MM.1S (cell line): ENCODE data around the gene ENPEP.

ENCODE experiments used
- DNase-seq: peaks from one replicate; pipeline ENCODE4 v3.0.0-alpha.2; 2015
- H2AFZ ChIP-seq: fragments of 300-600 bp; sonication (generic); 2 replicates; pipeline ENCODE4 v1.6.0; 2016; ENCODE audit warnings: antibody characterized with exemption, low read length
- H3F3A ChIP-seq: fragments of 300-600 bp; sonication (generic); 2 replicates; pipeline ENCODE4 v1.6.1; 2016; ENCODE audit warnings: mild to moderate bottlenecking, antibody characterized with exemption, low read length, moderate library complexity, mixed read lengths; ENCODE audit not compliant: insufficient read depth
- H3K27ac ChIP-seq: fragments of 300-600 bp; sonication (generic); 2 replicates; pipeline ENCODE4 v1.5.1; 2016; ENCODE audit warnings: mild to moderate bottlenecking, low read length
- H3K27me3 ChIP-seq: fragments of 300-600 bp; sonication (generic); replicated peaks from 2 replicates; pipeline ENCODE4 v1.6.0; 2016; ENCODE audit warnings: low read length; ENCODE audit not compliant: insufficient read depth
- H3K36me3 ChIP-seq: fragments of 300-600 bp; sonication (generic); replicated peaks from 2 replicates; pipeline ENCODE4 v1.6.1; 2016; ENCODE audit warnings: mild to moderate bottlenecking, low read length, mixed read lengths; ENCODE audit not compliant: insufficient read depth
- H3K4me1 ChIP-seq: fragments of 300-600 bp; sonication (generic); 2 replicates; pipeline ENCODE4 v1.6.1; 2016; ENCODE audit warnings: low read length, mixed read lengths
- H3K4me2 ChIP-seq: fragments of 300-600 bp; sonication (generic); 2 replicates; pipeline ENCODE4 v1.6.0; 2016; ENCODE audit warnings: low read depth, low read length
- H3K4me3 ChIP-seq: fragments of 300-600 bp; sonication (generic); 2 replicates; pipeline ENCODE4 v1.5.1; 2016; ENCODE audit warnings: low read length, mixed read lengths
- H3K79me2 ChIP-seq: fragments of 300-600 bp; sonication (generic); 2 replicates; pipeline ENCODE4 v1.6.1; 2016; ENCODE audit warnings: mixed run types, low read length, mixed read lengths
- H3K9ac ChIP-seq: fragments of 300-600 bp; sonication (generic); 2 replicates; pipeline ENCODE4 v1.6.1; 2016; ENCODE audit warnings: low read length, mixed read lengths
- H3K9me2 ChIP-seq: fragments of 300-600 bp; sonication (generic); replicated peaks from 2 replicates; pipeline ENCODE4 v1.6.1; 2016; ENCODE audit warnings: mild to moderate bottlenecking, low read length, mixed read lengths; ENCODE audit not compliant: insufficient read depth
- H3K9me3 ChIP-seq: fragments of 300-600 bp; sonication (generic); replicated peaks from 2 replicates; pipeline ENCODE4 v1.6.1; 2016; ENCODE audit warnings: mild to moderate bottlenecking, low read length, mixed read lengths; ENCODE audit not compliant: insufficient read depth
- H4K20me1 ChIP-seq: fragments of 300-600 bp; sonication (generic); 2 replicates; pipeline ENCODE4 v1.6.1; 2016; ENCODE audit warnings: mild to moderate bottlenecking, low read length, moderate library complexity, mixed read lengths; ENCODE audit not compliant: insufficient read depth
- CTCF ChIP-seq: fragments of 300-600 bp; sonication (generic); IDR thresholded peaks from 2 replicates; pipeline ENCODE4 v1.5.1; 2016; ENCODE audit warnings: antibody characterized with exemption, low read length, mixed read lengths
- EZH2 ChIP-seq: fragments of 300-600 bp; sonication (generic); optimal IDR thresholded peaks from 2 replicates; pipeline ENCODE3; 2017; ENCODE audit warnings: low read depth, mild to moderate bottlenecking, antibody characterized with exemption, low read length, mixed read lengths
- EZH2phosphoT487 ChIP-seq: fragments of 300-600 bp; sonication (generic); IDR thresholded peaks from 2 replicates; pipeline ENCODE4 v1.6.1; 2018; ENCODE audit warnings: antibody characterized with exemption, low read length

ENPEP gene

GRCh38 chr4:110595583-110595982, 119.6 kb downstream of the ENPEP start:
- Histone ChIP-seq H3K27ac (no peak overlapping the region), H3K4me3 (no peak overlapping the region), H3K4me2 (no peak overlapping the region), H3K9me2 (no peaks in the 10 kb centered on the region), H3F3A (no peaks in the 10 kb centered on the region), H2AFZ (no peak overlapping the region), H3K36me3 (no peaks in the 10 kb centered on the region), H3K79me2 (no peaks in the 10 kb centered on the region), H3K27me3 (no peaks in the 10 kb centered on the region), H4K20me1 (no peaks in the 10 kb centered on the region), H3K9me3 (no peaks in the 10 kb centered on the region), H3K9ac (no peak overlapping the region), H3K4me1 (no peaks in the 10 kb centered on the region)
- no peak for TF ChIP-seq EZH2phosphoT487
- no peak for TF ChIP-seq CTCF
- no peak for TF ChIP-seq EZH2
- no peak for DNase-seq

- DNase-seq = no peak
- H3F3A ChIP-seq = no peaks in the 10 kb centered on the region
- H2AFZ ChIP-seq = no peak overlapping the region
- no peaks in the 10 kb centered on the region for H3K9me3 ChIP-seq
- no peak overlapping the region for H3K27ac ChIP-seq
- H3K4me1 ChIP-seq = no peaks in the 10 kb centered on the region
- H4K20me1 ChIP-seq = no peaks in the 10 kb centered on the region
- no peaks in the 10 kb centered on the region for H3K27me3 ChIP-seq
- no peaks in the 10 kb centered on the region for H3K36me3 ChIP-seq
- no peaks in the 10 kb centered on the region for H3K9me2 ChIP-seq
- TF ChIP-seq CTCF (no peak), EZH2phosphoT487 (no peak), EZH2 (no peak)
- no peaks in the 10 kb centered on the region for H3K79me2 ChIP-seq
- no peak overlapping the region for H3K9ac ChIP-seq
- no peak overlapping the region for H3K4me2 ChIP-seq
- no peak overlapping the region for H3K4me3 ChIP-seq
Measured at GRCh38 chr4:110596431-110596830, 120.5 kb downstream of the ENPEP start.

GRCh38 chr4:110597582-110597981, 121.6 kb downstream of the ENPEP start:
- H3K36me3 ChIP-seq = no peaks in the 10 kb centered on the region
- H3K9me2 ChIP-seq = no peaks in the 10 kb centered on the region
- no peaks in the 10 kb centered on the region for H4K20me1 ChIP-seq
- H3K4me3 ChIP-seq = no peak overlapping the region
- H3K9me3 ChIP-seq = no peaks in the 10 kb centered on the region
- TF ChIP-seq EZH2 (no peak), CTCF (no peak), EZH2phosphoT487 (no peak)
- H3K4me1 ChIP-seq = no peaks in the 10 kb centered on the region
- no peaks in the 10 kb centered on the region for H3K27me3 ChIP-seq
- H3K27ac ChIP-seq = no peak overlapping the region
- H3K9ac ChIP-seq = no peak overlapping the region
- H2AFZ ChIP-seq = no peak overlapping the region
- no peak overlapping the region for H3K4me2 ChIP-seq
- H3F3A ChIP-seq = no peaks in the 10 kb centered on the region
- H3K79me2 ChIP-seq = no peaks in the 10 kb centered on the region
- DNase-seq = no peak

GRCh38 chr4:110602061-110602460, 126.1 kb downstream of the ENPEP start:
- Histone ChIP-seq H3K4me3 (no peak overlapping the region), H3K79me2 (no peaks in the 10 kb centered on the region), H3K27ac (no peak overlapping the region), H3K9me3 (no peaks in the 10 kb centered on the region), H2AFZ (no peak overlapping the region), H4K20me1 (no peaks in the 10 kb centered on the region), H3K36me3 (no peaks in the 10 kb centered on the region), H3K9me2 (no peaks in the 10 kb centered on the region), H3K27me3 (no peaks in the 10 kb centered on the region), H3K9ac (no peak overlapping the region), H3K4me1 (no peaks in the 10 kb centered on the region), H3F3A (no peaks in the 10 kb centered on the region), H3K4me2 (no peak overlapping the region)
- DNase-seq = no peak
- TF ChIP-seq CTCF (no peak), EZH2 (no peak), EZH2phosphoT487 (no peak)
